ENCODE data around the gene TAS2R50.
"Not testable (repeated sequence)": the region's sequence is repeated elsewhere in the genome, so short reads cannot be mapped to it uniquely, and the experiment has no call there.

Gene TAS2R50, protein sequence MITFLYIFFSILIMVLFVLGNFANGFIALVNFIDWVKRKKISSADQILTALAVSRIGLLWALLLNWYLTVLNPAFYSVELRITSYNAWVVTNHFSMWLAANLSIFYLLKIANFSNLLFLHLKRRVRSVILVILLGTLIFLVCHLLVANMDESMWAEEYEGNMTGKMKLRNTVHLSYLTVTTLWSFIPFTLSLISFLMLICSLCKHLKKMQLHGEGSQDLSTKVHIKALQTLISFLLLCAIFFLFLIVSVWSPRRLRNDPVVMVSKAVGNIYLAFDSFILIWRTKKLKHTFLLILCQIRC

DNA sequence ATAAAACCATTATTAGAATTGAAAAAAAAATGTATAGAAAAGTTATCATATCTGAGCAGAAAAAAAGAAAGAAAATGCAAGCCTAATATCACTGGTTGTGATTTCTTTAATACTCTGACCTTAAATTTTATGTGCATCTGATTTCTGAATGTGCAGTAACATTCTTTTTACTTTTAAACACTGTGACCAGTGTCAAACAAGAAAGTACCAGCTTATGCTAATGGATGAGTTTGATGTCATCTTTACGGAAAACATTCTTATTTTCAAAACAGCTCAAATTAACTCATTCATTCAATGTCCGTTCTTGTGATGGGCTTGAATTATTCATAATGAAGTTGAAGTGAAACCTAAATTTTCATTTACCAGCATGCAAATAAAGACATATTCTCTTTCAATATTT is at the start of gene TAS2R50:
Gene TAS2R50 (minus strand): TSS at position 101 of the 400 bp plus-strand sequence. CDS start 52 bp downstream, at position 49.
- no peak for DNase-seq

DNA sequence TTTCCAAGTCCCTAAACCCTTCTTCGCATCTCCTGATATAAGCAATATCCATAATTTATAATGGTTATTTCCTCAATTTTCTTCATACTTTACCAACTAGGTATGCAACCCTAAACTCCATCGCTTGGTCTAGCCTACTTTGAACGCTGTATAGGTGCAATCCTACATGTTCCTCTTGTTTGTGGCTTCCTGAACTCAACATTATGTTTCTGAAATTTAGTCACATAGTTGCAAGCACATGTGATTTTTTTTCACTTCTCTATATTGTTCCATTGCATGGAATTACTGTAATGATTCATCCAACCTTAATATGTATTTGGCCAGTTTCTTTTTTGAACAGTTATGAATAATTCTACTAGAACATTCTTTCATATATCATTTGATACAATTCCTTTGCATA is 47.2 kb upstream of the TAS2R50 start:
- DNase-seq, result not testable (repeated sequence)

DNA sequence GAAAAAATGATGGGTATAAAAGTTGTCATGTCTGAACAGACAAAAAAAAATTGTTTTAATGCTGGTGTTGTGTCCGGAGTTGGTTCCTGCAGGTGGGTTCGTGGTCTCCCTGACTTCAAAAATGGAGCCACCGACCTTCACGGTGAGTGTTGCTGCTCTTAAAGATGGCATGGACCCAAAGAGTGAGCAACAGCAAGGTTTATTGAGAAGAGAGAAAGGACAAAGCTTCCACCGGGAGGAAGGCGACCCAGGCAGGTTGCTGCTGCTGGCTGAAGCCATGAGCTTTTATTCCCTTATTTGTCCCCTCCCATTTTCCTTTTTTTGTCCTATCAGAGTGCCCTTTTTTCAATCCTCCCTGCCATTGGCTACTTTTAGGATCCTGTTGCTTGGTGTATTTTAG is 44.6 kb upstream of the TAS2R50 start, which contains the start of gene TAS2R31:
Gene TAS2R31 (minus strand): TSS at position 101 of the 400 bp plus-strand sequence. CDS start 72 bp downstream, at position 29.
- DNase-seq, result no peak

DNA sequence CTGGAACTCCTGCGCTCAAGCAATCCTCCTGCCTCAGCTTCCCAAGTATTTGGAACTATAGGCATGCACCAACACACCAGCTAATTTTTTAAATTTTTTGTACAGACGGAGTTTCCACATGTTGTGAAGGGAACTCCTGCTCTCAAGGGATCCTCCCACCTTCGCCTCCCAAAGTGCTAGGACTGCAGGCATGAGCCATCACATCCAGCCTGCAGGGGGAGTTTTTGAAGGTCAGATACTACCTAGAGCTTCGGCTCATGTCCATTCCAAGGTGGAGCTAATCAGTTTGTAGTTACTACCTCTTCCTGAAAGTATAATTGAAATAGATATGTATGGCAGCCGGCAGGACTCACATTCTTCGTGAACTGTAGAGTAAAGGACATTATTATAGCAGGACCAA is 39.4 kb upstream of the TAS2R50 start:
- no peak for DNase-seq

DNA sequence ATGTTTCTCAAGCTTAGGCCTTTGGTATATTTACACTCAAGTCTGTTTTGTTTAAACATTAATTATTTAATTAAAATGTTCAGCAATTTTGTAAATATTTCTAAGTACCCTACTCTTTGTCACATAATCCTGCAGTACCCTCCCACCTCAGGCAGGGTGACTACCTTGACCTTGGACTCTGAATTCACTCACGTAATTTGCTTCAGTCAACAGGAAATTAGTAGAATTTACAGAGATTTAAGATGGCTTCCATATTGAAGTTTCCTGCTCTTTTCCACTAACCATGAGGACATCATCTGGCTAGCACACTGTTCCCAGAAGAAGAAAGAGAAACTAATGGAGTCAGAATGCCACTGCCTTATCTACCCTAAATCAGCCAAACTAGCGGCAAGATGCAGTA is 36.7 kb upstream of the TAS2R50 start:
- no peak for DNase-seq

DNA sequence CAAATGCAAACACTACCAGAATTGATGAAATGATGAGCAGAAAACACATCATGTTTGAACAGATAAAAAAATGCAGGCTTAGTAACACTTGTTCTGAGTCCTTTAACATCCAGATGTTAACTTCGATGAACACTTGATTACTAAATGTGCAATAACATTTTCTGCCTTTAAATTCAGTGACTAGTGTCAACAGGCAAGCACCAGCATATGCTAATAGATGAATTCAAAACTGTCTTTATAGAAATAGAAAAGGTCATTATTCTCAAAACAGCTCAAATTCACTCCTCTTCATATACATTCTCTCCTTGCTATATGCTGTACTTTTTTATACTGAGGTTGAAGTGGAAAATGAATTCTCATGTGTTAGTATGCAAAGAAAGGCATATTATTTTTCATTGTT is 35.8 kb upstream of the TAS2R50 start, which contains the start of gene TAS2R19:
Gene TAS2R19 (minus strand): TSS at position 101 of the 400 bp plus-strand sequence. CDS start 49 bp downstream, at position 52.
- no peak for DNase-seq

DNA sequence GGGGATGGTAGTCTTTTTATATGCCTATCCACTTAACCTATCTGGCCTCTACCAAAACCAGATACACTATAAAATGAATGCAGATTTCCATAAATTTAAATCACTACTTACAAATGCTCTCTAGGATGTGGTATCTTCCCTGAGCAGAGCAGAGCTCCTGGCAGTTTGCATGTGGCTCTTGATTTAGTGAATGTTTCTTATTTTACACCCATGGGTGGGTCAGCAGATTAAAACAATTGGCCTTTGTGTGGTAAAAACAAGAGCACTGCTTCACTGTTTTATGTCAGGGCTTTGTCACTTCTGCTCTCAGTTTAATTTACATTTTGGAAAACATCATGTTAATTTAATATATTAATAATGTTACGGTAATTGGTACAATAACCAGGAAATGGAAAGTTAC is 30.2 kb upstream of the TAS2R50 start:
- no peak for DNase-seq

DNA sequence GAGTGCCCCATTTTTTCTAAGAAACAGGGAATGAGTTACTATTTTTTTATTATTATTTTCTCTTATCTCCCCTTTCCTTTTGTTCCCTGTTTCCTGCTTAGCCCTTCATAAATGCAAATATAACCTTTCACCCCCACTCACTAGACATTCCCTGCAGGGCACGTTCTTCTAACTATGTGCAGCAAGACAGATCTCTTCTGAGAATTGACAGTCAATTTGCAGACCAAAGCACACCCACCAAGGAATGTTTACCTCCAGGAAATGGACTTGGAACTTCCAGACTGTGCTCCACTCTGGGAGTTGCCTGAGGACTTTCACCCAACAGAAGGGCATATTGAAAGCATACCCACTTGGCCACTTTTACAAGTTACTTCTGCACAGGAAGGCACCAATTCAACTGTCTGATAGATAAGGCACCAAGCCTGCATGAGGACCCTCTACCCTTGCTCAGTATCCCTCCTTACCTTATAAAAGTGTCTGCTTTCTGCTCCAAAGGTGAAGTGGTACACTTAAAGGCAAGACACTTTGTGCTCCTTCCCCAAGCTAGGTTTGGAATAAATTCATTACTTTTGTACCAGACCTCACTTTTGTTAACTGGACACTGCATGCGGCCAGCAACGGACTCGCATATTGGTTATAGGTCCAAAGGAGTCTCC is 29.2 kb upstream of the TAS2R50 start:
- no peak for DNase-seq

DNA sequence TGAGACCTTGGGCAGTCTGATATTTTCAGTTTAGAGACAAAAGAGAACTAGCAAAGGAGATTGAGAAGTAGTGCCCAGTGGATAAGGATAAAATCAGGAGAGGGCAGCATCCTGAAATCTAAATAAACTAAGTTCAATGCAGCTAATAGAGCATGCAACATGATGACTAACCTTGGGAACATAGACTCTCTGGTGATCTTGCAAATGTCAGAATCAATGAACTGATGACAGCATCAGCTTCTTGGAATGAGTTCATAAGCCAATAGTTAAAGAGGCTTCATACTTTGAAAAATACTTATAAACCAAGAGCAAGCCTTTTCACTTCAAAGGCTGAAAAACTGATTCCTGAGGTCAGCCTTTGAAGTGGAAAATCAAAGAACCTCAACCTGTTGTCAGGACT is 27.5 kb upstream of the TAS2R50 start:
- DNase-seq, result no peak

DNA sequence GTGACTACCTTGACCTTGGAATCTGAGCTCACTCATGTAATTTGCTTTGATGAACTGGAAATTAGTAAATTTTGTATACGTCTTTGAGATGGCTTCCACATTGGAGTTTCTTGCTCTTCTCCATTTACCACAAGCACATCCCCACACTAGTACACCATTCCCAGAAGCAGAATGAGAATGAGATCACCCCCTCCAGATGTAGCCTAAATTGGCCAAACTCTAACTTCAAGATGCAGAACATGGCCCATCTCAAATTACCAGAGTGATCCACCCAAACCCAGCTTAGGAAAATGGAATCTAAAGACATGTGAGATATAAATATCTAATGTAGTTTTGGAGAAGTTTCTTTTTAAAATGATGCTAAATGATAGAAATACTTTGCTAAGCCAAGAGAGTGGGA is 20.9 kb upstream of the TAS2R50 start:
- no peak for DNase-seq

GRCh38 chr12:10998204-10998603 is 11.5 kb upstream of the TAS2R50 start, which contains the start of gene TAS2R20:
Gene TAS2R20 (minus strand): TSS chr12:10998304. CDS start chr12:10997875, 429 bp downstream.
- no peak for DNase-seq

DNA sequence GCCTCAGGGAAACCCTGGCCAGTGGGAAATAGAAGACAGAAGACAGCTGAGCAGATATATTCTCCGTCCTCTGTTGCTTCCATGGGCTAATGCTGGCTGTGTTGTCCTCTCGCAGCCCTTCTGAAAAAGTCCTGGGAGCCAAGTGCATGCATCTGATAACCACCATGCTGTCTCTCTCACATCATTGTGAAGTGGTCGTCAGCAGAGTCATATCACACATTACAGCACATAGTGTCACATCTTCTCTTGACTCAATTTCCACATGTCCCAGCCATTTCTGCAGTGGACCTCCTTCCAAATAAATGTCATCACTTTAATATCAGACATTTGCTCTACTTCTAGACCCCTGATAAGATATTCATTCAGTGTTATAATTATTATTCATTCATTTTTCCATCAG is 7.6 kb upstream of the TAS2R50 start:
- DNase-seq, result no peak

DNA sequence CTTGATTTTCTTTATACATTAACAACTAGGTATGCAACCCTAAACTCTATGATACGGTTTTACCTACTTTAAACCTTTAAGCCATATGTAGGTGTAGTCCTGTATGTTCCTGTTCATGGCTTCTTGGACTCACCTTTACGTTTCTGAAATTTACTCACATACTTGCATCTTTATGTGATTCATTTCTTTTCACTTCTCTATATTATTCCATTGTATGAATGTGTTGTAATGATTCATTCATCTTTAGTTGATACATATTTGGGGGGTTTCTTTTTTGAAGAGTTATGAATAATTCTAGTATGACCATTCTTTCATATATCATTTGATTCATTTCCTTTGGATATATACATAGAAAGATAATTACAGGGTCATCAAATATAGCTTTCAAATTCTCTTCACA is 2.4 kb upstream of the TAS2R50 start:
- no peak for DNase-seq

GRCh38 chr12:10982244-10982643 is 4.5 kb downstream of the TAS2R50 start:
- DNase-seq, result no peak

- no peak for DNase-seq
Measured at GRCh38 chr12:10974965-10975364, 11.7 kb downstream of the TAS2R50 start.

- DNase-seq, result no peak
Measured at GRCh38 chr12:10968765-10969456, 17.8 kb downstream of the TAS2R50 start.

GRCh38 chr12:10967409-10967808 is 19.3 kb downstream of the TAS2R50 start:
- no peak for DNase-seq

GRCh38 chr12:10966314-10966713 is 20.4 kb downstream of the TAS2R50 start:
- no peak for DNase-seq

- DNase-seq, result no peak
Measured at GRCh38 chr12:10965476-10965875, 21.2 kb downstream of the TAS2R50 start.

DNA sequence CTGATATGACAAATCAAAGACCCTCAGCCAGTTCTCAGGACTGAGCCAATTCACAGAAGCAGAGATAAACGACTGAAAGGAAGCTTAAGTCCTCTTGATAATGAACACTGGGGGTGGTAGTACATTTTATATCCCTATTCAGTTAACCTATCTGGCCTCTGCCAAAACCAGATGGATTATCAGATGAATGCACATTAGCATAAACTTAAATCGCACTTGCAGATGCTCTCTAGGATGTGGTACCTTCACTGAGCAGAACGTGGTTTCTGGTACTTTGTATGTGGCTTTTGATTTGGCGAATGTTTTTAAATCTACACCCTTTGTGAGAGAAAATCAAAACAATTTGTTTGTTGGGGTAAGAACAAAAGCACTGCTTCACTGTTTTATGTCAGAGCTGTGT is 26.5 kb downstream of the TAS2R50 start:
- DNase-seq, result no peak

- DNase-seq, result no peak
Measured at GRCh38 chr12:10959804-10960203, 26.9 kb downstream of the TAS2R50 start.

GRCh38 chr12:10957741-10958140 is 29.0 kb downstream of the TAS2R50 start:
- DNase-seq, result no peak

- no peak for DNase-seq
Measured at GRCh38 chr12:10956085-10956484, 30.6 kb downstream of the TAS2R50 start.

- no peak for DNase-seq
Measured at GRCh38 chr12:10952645-10953044, 34.1 kb downstream of the TAS2R50 start.

Measured in NCI-H146 (cell line).